H1 (cell line): ENCODE data around the gene MESD.

Experiments
- ATF3 ChIP-seq: IDR thresholded peaks from 2 replicates; pipeline ENCODE4 v1.6.1; 2011; ENCODE audit warnings: low read depth, mild to moderate bottlenecking, low read length; ENCODE audit not compliant: insufficient read depth
- CHD2 ChIP-seq: IDR thresholded peaks from 2 replicates; pipeline ENCODE4 v1.6.1; 2012; ENCODE audit warnings: low read length, improper control_type of control experiment
- CTCF ChIP-seq, 3 experiments: IDR thresholded peaks; 1 replicate in 2 of 3; 2 replicates in 1 of 3; pipeline versions ENCODE4 v1.5.1 to v1.6.1; 2011; ENCODE audit warnings: low read length in 3 of 3, mild to moderate bottlenecking in 3 of 3, inconsistent platforms in 2 of 3, low read depth in 1 of 3, moderate library complexity in 1 of 3; ENCODE audit not compliant: insufficient read depth in 1 of 3; ENCODE audit errors: control extremely low read depth in 1 of 3
- HDAC2 ChIP-seq, 2 experiments: fragments of 300-600 bp in 1 of 2; sonication (generic) in 1 of 2; IDR thresholded peaks; 2 replicates each; pipeline ENCODE4 v1.6.1; 2011 to 2012; ENCODE audit warnings: low read depth in 2 of 2, low read length in 2 of 2, mild to moderate bottlenecking in 2 of 2, moderate library complexity in 2 of 2, borderline replicate concordance in 1 of 2, inconsistent platforms in 1 of 2
- JUN ChIP-seq: IDR thresholded peaks from 2 replicates; pipeline ENCODE4 v1.6.1; 2011; ENCODE audit warnings: low read depth, mild to moderate bottlenecking, improper control_type of control experiment, low read length
- MAX ChIP-seq: IDR thresholded peaks from 2 replicates; pipeline ENCODE4 v1.6.1; 2012; ENCODE audit warnings: inconsistent platforms
- SIN3A ChIP-seq, 2 experiments: IDR thresholded peaks in 1 of 2; conservative IDR thresholded peaks in 1 of 2; 2 replicates each; pipeline ENCODE4 v1.6.1; 2011 to 2012; ENCODE audit warnings: low read length in 2 of 2, improper control_type of control experiment in 1 of 2, low read depth in 1 of 2, mild to moderate bottlenecking in 1 of 2
- TBP ChIP-seq: IDR thresholded peaks from 2 replicates; pipeline ENCODE4 v1.6.1; 2011; ENCODE audit warnings: low read depth, low read length, improper control_type of control experiment
- USF2 ChIP-seq: IDR thresholded peaks from 2 replicates; pipeline ENCODE4 v1.6.1; 2011; ENCODE audit warnings: low read length, improper control_type of control experiment
- YY1 ChIP-seq: IDR thresholded peaks from 2 replicates; pipeline ENCODE4 v1.6.1; 2011; ENCODE audit warnings: low read depth, mild to moderate bottlenecking, low read length

GRCh38 chr15:81026836-81027599 is 37.4 kb upstream of the MESD start:
- TF ChIP-seq USF2 (no peak), MAX (no peak), CTCF (IDR thresholded peaks at IDR 0.05; ENCODE audit: control extremely low read depth in 1 of 3, insufficient read depth in 1 of 3, low read depth in 1 of 3, low read length in 3 of 3) (no peak), TBP (no peak), HDAC2 (IDR thresholded peaks at IDR 0.05; ENCODE audit: borderline replicate concordance in 1 of 2, low read depth in 2 of 2, low read length in 2 of 2) (no peak), YY1 (no peak), SIN3A (conservative IDR thresholded peaks at IDR 0.05 in 1 of 2, IDR thresholded peaks at IDR 0.05 in 1 of 2; ENCODE audit: low read depth in 1 of 2, low read length in 2 of 2) (no peak), CHD2 (no peak), JUN (no peak), ATF3 (no peak)
